BLaER1 (cell line): ENCODE measurements around the gene KRT77.

ENCODE experiments used
- H3K27ac ChIP-seq: shearing (Covaris generic); formaldehyde crosslinking; 2 replicates; pipeline ENCODE4 v1.8.1; 2022
- H3K27me3 ChIP-seq: shearing (Covaris generic); formaldehyde crosslinking; 2 replicates; pipeline ENCODE4 v1.8.1; 2022
- H3K36me3 ChIP-seq: shearing (Covaris generic); formaldehyde crosslinking; 2 replicates; pipeline ENCODE4 v1.8.1; 2022
- H3K4me1 ChIP-seq: shearing (Covaris generic); formaldehyde crosslinking; 2 replicates; pipeline ENCODE4 v1.8.1; 2022
- H3K4me2 ChIP-seq: shearing (Covaris generic); formaldehyde crosslinking; 2 replicates; pipeline ENCODE4 v1.8.1; 2022
- H3K4me3 ChIP-seq: shearing (Covaris generic); formaldehyde crosslinking; 2 replicates; pipeline ENCODE4 v1.8.1; 2022
- H3K9ac ChIP-seq: shearing (Covaris generic); formaldehyde crosslinking; 2 replicates; pipeline ENCODE4 v1.8.1; 2022
- H3K9me3 ChIP-seq: shearing (Covaris generic); formaldehyde crosslinking; 2 replicates; pipeline ENCODE4 v1.8.1; 2022
- H4K20me1 ChIP-seq: shearing (Covaris generic); formaldehyde crosslinking; 2 replicates; pipeline ENCODE4 v1.8.1; 2022
- Cebpa-rat ChIP-seq: shearing (Covaris generic); IDR thresholded peaks from 2 replicates; pipeline ENCODE4 v1.8.1; 2022

Gene KRT77

DNA sequence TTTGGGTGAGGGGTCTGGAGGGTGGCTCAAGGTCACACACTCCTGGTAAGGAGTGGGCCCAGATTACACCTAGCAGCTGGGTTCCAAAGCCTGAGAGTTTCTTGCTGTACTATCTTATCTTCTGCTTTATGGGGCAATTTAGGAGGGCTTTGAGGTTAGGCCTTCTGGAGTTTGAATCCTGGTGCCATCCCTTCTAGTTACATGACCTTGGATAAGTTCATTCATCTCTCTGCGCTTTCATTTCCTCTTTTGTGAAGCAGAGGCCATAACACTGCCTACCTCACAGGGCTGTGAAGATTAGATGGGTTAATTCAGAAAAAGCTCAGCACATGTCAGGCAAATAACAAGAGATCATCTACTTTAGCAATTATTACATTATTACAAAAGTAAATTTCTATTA, 7.4 kb upstream of the KRT77 start:
- no peaks in the 10 kb centered on the region for H3K4me1 ChIP-seq
- no peak overlapping the region for H3K4me3 ChIP-seq
- no peak overlapping the region for H3K27ac ChIP-seq
- peaks cover 30% of the 10 kb centered on the region for H3K27me3 ChIP-seq
- no peaks in the 10 kb centered on the region for H4K20me1 ChIP-seq
- TF ChIP-seq Cebpa-rat, result no peak
- H3K4me2 ChIP-seq, result no peak overlapping the region
- no peak overlapping the region for H3K9ac ChIP-seq
- H3K36me3 ChIP-seq, result no peaks in the 10 kb centered on the region
- H3K9me3 ChIP-seq, result peaks cover 15% of the 10 kb centered on the region

DNA sequence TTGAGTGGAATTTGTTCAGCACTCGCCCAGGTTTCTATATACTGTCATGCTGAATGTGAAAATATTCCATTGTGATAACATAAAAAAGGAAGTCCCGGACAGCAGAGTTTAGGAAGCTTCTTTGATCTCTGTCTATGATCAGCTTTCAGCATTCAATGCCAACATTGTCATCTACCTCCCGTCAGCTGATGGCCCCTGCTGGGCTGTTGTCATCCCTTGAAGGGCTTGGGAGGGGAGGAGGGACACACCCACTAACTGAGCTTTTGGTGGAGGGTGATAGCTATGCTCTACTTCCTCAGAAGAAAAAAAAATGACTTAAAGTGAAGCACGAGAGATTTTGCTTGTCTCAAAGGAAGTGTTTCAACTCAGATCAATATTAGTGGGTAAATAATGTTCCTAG, 4.7 kb upstream of the KRT77 start:
- H3K4me3 ChIP-seq, result no peak overlapping the region
- no peaks in the 10 kb centered on the region for H4K20me1 ChIP-seq
- no peak overlapping the region for H3K27ac ChIP-seq
- TF ChIP-seq Cebpa-rat, result no peak
- peaks cover 4% of the 10 kb centered on the region; the same call in 1 of the 2 replicates for H3K27me3 ChIP-seq
- no peaks in the 10 kb centered on the region for H3K4me1 ChIP-seq
- H3K9ac ChIP-seq, result no peak overlapping the region
- no peak overlapping the region for H3K4me2 ChIP-seq
- no peaks in the 10 kb centered on the region for H3K9me3 ChIP-seq
- H3K36me3 ChIP-seq, result no peaks in the 10 kb centered on the region

DNA sequence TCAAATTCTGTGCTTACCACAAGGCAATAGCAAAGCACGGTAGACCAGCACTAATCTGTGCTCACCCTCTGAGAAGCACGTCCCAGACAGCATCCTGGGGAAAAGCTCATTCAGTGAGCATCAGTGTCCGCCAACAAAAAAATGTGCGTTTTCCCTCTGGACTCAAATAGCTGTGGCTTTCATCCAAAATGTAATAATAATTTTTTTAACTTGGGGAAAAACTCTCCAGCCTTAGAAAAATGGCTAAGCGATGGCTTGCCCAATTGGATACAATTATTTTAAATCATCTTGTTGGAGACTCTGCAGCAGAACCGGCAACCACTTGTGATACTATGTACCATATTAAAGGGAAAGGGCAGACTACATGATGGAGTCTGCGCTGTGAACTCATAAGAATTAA, 1.1 kb upstream of the KRT77 start:
- no peaks in the 10 kb centered on the region for H3K4me1 ChIP-seq
- no peak overlapping the region for H3K27ac ChIP-seq
- H3K36me3 ChIP-seq, result no peaks in the 10 kb centered on the region
- no peaks in the 10 kb centered on the region for H4K20me1 ChIP-seq
- no peaks in the 10 kb centered on the region for H3K27me3 ChIP-seq
- no peak overlapping the region for H3K9ac ChIP-seq
- no peak for TF ChIP-seq Cebpa-rat
- no peaks in the 10 kb centered on the region for H3K9me3 ChIP-seq
- no peak overlapping the region for H3K4me2 ChIP-seq
- H3K4me3 ChIP-seq, result no peak overlapping the region

DNA sequence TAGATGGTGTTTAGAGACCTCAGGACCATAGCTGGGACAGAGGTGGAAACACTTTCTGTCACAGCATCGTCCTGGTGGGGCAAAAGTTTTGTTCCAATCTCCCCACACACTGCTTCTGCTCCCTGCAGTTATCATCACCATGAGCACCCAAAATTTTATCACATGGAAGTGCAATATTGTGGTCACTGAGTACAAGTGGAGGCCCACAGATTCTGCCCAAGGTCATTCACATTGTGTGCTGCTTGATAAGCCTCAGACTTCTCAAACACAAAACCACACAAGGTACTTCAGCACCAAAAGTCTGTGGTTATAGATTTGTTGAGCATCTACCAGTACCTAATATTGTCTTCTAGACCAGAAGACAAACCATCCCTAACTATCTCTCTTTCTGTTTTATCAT, 554 bp upstream of the KRT77 start:
- H3K9ac ChIP-seq, result no peak overlapping the region
- H3K4me1 ChIP-seq, result no peaks in the 10 kb centered on the region
- no peaks in the 10 kb centered on the region for H3K9me3 ChIP-seq
- H3K27ac ChIP-seq, result no peak overlapping the region
- no peak overlapping the region for H3K4me2 ChIP-seq
- H3K36me3 ChIP-seq, result no peaks in the 10 kb centered on the region
- H3K4me3 ChIP-seq, result no peak overlapping the region
- TF ChIP-seq Cebpa-rat, result no peak
- H3K27me3 ChIP-seq, result no peaks in the 10 kb centered on the region
- no peaks in the 10 kb centered on the region for H4K20me1 ChIP-seq

DNA sequence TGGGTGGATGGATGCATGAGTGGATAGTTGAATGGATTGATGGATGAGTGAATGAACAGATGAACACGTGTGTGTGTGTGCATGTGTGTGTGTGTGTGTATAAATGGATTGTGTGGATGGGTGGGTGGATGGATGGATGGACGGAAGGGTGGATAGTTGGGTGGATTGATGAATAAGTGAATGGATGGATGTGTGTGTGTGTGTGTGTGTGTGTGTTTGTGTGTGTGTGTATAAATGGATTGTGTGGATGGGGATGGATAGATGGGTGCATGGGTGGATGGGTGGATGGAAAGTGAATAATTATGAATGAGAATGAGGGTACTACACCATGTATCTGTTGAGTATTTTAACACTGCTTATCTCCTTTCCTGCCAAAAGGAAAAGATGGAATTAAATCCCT, 986 bp downstream of the KRT77 start:
- Histone ChIP-seq H3K27ac (no peak overlapping the region), H3K4me2 (no peak overlapping the region), H3K9me3 (no peaks in the 10 kb centered on the region), H3K9ac (no peak overlapping the region), H3K4me3 (no peak overlapping the region), H3K36me3 (no peaks in the 10 kb centered on the region), H4K20me1 (no peaks in the 10 kb centered on the region), H3K27me3 (no peaks in the 10 kb centered on the region), H3K4me1 (no peaks in the 10 kb centered on the region)
- TF ChIP-seq Cebpa-rat, result no peak

DNA sequence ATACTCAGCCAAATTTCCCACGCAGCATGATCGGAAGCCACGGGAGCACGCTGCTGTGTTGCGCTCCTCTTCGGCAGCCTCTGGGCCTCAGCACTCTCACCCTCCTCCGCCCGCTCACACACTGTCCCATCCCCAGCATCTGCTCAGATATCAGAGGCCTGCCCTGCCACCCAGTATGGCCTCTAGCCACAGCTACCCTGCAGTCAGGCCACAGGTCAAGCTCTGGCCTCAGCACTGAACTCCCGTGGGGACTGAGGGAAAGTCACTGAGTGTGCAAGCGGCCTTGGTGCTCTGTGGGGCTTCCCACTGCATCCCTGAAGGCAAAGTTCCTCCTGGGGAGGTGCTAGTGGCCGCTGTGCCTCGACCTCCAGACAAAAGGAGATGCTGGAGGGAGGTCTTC, 2.0 kb downstream of the KRT77 start:
- Histone ChIP-seq H3K4me1 (no peaks in the 10 kb centered on the region), H3K9ac (no peak overlapping the region), H4K20me1 (no peaks in the 10 kb centered on the region), H3K4me3 (no peak overlapping the region), H3K27me3 (no peaks in the 10 kb centered on the region), H3K4me2 (no peak overlapping the region), H3K9me3 (no peaks in the 10 kb centered on the region), H3K36me3 (no peaks in the 10 kb centered on the region), H3K27ac (no peak overlapping the region)
- TF ChIP-seq Cebpa-rat, result no peak

DNA sequence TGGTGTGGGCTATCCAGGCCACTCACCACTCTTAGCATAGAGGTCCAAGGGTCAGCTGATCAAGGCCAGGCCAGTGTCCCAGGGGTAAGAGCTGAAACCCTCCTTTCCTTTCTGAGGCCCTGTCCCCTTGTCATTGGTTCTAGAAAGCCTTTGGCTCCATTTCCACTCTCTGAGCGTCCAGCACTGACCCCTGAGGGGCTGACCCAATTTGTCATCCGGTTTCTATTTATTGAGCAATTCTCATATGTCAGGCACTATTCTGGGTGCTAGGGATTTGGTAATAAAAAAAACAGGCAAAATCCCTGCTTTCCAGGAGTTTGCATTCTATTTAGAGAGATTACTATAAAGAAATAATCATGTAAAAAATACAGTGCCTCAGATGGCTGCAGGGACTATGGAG, 3.4 kb downstream of the KRT77 start:
- no peaks in the 10 kb centered on the region for H4K20me1 ChIP-seq
- H3K27ac ChIP-seq, result no peak overlapping the region
- H3K4me3 ChIP-seq, result no peak overlapping the region
- H3K4me2 ChIP-seq, result no peak overlapping the region
- no peaks in the 10 kb centered on the region for H3K36me3 ChIP-seq
- H3K9ac ChIP-seq, result no peak overlapping the region
- H3K9me3 ChIP-seq, result no peaks in the 10 kb centered on the region
- no peaks in the 10 kb centered on the region for H3K27me3 ChIP-seq
- no peak for TF ChIP-seq Cebpa-rat
- no peaks in the 10 kb centered on the region for H3K4me1 ChIP-seq

DNA sequence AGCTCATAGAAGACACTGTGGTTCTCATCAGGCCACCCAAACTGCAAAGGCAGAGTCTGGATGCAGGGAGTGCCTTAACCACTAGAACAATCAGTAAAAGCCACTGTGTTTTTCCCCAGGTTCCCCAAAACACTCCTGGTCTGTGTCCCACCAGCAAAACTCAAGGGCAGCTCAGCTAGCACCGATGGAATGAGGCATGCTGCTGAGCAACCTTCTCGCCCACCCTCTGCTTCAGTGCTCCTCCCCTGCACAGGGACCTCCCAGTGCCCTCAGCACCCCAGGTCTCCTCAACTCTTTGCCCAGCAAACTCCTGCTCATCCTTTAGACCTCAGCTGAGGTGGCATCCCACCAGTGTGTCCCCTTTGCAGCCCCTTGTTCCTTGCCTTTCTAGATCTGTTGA, 4.0 kb downstream of the KRT77 start:
- Histone ChIP-seq H3K36me3 (no peaks in the 10 kb centered on the region), H3K4me1 (no peaks in the 10 kb centered on the region), H3K4me3 (no peak overlapping the region), H4K20me1 (no peaks in the 10 kb centered on the region), H3K27me3 (no peaks in the 10 kb centered on the region), H3K9me3 (no peaks in the 10 kb centered on the region), H3K27ac (no peak overlapping the region), H3K9ac (no peak overlapping the region), H3K4me2 (no peak overlapping the region)
- TF ChIP-seq Cebpa-rat, result no peak

DNA sequence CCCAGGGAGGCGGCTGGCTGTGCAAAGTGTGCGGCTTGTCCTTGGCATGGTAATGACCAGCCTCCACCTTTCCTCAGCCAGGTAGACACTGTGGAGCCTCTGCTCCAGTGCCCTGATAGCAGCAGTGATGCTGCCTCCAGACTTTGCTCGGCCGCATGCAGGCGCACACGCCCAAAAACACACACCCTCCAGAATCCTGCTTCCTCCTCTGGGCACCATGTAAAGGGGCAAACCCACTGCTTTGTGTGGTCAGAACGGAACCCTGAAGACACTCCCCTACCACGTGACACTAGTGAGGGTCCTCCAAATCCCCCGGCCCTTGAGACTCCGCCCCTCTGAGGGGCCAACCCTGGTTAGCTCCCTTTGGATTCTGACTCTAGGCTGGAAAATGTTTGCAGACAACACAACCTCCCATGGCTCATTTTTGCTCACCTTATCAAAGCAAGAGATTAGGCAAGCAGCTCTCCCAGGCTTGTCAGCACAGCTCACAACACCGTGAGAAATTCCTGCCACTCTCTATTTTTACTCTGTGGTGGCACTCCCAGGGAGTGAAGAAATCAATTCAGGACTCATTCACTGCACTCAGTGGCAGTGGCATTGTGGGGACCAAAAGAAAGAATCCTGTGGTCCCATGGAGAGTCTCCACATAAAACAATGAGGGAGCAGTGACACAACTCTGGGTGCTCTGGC, 4.5 kb downstream of the KRT77 start:
- Histone ChIP-seq H3K4me1 (no peaks in the 10 kb centered on the region), H4K20me1 (no peaks in the 10 kb centered on the region), H3K4me3 (no peak overlapping the region), H3K36me3 (no peaks in the 10 kb centered on the region), H3K27me3 (no peaks in the 10 kb centered on the region), H3K27ac (no peak overlapping the region), H3K4me2 (no peak overlapping the region), H3K9ac (no peak overlapping the region), H3K9me3 (no peaks in the 10 kb centered on the region)
- TF ChIP-seq Cebpa-rat, result no peak

DNA sequence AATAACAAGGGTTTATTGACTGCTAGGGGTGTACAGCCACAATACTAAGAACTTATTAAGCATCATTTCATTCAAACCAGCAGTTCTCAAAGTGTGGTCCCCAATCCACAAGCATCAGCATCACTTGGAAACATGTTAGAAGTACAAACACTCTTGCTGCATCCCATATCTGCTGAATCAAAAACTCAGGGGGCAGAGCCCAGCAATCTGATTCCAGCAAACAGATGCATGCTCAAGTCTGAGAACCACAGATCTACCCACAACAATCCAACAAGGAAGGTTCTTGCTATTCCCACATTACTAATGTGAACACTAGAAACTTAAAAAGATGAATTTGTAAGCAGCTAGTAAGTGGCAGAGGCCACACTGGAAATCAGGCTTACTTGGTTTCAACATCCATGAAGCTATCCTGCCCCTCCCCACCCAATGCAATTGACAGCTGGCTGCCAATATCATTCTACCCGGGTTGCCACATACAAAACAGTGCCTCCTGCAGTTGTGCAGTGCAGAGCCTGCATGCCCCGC, 6.2 kb downstream of the KRT77 start:
- no peak for TF ChIP-seq Cebpa-rat
- Histone ChIP-seq H3K9me3 (no peaks in the 10 kb centered on the region), H3K4me1 (no peaks in the 10 kb centered on the region), H3K4me3 (no peak overlapping the region), H3K36me3 (no peaks in the 10 kb centered on the region), H3K9ac (no peak overlapping the region), H3K27ac (no peak overlapping the region), H4K20me1 (no peaks in the 10 kb centered on the region), H3K4me2 (no peak overlapping the region), H3K27me3 (peaks cover 10% of the 10 kb centered on the region)

DNA sequence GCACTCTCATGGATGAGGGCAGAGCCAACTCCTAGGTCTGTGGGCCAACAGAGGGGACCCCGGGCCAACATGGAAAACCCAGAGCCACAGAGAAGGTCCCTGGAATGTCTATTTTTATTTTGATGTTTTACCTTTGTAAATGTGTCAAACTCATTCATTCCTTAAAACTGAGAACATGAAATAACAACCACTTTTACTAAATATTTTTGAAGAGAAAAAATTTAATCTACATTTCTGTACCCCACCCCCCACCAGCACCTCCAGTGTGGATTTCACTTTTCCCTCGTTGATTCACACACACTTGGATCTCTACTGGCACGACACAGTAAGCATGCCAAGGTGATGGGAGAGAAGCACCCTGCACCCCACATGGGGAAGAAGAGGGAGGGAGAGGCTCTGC, 6.7 kb downstream of the KRT77 start:
- H3K9me3 ChIP-seq, result no peaks in the 10 kb centered on the region
- no peak overlapping the region for H3K4me2 ChIP-seq
- TF ChIP-seq Cebpa-rat, result no peak
- H4K20me1 ChIP-seq, result no peaks in the 10 kb centered on the region
- H3K9ac ChIP-seq, result no peak overlapping the region
- H3K27me3 ChIP-seq, result peaks cover 15% of the 10 kb centered on the region
- H3K27ac ChIP-seq, result no peak overlapping the region
- no peaks in the 10 kb centered on the region for H3K4me1 ChIP-seq
- H3K4me3 ChIP-seq, result no peak overlapping the region
- H3K36me3 ChIP-seq, result no peaks in the 10 kb centered on the region
